ENCODE results near the gene COL23A1. TPM values are rescaled to one million over a fixed set of nuclear protein-coding genes. Genes with fewer than 3 reads are reported as not detected.

Gene COL23A1
- total and polyA plus RNA-seq, 2 of the 13 experiments (the other 11 are each of a cell fraction or from before 2014, with no cell fraction given), result not detected

DNA sequence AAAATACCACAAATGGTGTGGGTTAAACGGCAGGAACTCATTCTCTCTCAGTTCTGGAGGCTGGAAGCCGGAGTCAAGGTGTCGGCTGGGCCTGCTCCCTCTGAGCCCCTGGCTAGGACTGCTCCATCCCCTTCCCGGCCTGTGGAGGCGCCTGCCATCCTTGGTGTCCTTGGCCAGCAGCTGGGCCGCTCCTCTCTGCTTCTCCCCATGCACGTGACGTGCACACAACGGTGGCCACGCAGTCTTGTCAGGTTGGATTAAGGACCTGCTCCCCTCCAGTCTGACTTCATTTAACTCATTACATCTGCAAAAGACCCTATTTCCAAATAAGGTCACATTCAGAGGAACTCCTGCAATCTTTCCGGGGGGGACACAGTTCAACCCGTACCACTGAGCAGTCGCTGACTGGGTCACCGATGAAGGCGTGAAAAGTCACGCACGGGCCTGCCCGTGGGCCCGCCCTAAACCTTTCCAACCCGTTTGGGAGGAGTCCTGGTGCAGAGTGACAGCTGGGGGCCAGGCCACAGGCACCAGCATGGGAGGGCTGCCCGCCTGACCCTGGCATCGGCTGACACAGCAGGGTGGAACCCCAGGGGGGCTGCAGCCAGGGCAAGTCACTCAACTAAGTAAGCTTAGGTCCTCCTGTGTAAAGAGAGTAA lies 135.2 kb downstream of the COL23A1 start (continued):
- TF ChIP-seq RXRA (CRISPR knock-in tag; IDR thresholded peaks at IDR 0.05) (no peak), ZNF101 (CRISPR knock-in tag; IDR thresholded peaks at IDR 0.05; ENCODE audit: borderline replicate concordance, low read depth) (no peak)
- TF ChIP-seq, protein P1, sequence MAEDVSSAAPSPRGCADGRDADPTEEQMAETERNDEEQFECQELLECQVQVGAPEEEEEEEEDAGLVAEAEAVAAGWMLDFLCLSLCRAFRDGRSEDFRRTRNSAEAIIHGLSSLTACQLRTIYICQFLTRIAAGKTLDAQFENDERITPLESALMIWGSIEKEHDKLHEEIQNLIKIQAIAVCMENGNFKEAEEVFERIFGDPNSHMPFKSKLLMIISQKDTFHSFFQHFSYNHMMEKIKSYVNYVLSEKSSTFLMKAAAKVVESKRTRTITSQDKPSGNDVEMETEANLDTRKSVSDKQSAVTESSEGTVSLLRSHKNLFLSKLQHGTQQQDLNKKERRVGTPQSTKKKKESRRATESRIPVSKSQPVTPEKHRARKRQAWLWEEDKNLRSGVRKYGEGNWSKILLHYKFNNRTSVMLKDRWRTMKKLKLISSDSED (CRISPR knock-in tag; IDR thresholded peaks at IDR 0.05), result no peak
- TF ChIP-seq, protein P2, sequence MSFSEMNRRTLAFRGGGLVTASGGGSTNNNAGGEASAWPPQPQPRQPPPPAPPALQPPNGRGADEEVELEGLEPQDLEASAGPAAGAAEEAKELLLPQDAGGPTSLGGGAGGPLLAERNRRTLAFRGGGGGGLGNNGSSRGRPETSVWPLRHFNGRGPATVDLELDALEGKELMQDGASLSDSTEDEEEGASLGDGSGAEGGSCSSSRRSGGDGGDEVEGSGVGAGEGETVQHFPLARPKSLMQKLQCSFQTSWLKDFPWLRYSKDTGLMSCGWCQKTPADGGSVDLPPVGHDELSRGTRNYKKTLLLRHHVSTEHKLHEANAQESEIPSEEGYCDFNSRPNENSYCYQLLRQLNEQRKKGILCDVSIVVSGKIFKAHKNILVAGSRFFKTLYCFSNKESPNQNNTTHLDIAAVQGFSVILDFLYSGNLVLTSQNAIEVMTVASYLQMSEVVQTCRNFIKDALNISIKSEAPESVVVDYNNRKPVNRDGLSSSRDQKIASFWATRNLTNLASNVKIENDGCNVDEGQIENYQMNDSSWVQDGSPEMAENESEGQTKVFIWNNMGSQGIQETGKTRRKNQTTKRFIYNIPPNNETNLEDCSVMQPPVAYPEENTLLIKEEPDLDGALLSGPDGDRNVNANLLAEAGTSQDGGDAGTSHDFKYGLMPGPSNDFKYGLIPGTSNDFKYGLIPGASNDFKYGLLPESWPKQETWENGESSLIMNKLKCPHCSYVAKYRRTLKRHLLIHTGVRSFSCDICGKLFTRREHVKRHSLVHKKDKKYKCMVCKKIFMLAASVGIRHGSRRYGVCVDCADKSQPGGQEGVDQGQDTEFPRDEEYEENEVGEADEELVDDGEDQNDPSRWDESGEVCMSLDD (CRISPR knock-in tag; IDR thresholded peaks at IDR 0.05; ENCODE audit: borderline replicate concordance), result no peak
- TF ChIP-seq, protein P3, sequence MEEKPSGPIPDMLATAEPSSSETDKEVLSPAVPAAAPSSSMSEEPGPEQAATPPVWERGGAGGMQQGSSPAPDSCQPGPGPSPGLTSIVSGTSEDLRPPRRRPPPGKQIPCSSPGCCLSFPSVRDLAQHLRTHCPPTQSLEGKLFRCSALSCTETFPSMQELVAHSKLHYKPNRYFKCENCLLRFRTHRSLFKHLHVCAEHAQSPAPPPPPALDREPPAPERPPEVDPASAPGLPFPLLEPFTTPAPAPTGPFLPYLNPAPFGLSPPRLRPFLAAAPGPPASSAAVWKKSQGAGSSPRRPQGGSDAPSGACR (CRISPR knock-in tag; IDR thresholded peaks at IDR 0.05), result no peak
- TF ChIP-seq, protein P4, sequence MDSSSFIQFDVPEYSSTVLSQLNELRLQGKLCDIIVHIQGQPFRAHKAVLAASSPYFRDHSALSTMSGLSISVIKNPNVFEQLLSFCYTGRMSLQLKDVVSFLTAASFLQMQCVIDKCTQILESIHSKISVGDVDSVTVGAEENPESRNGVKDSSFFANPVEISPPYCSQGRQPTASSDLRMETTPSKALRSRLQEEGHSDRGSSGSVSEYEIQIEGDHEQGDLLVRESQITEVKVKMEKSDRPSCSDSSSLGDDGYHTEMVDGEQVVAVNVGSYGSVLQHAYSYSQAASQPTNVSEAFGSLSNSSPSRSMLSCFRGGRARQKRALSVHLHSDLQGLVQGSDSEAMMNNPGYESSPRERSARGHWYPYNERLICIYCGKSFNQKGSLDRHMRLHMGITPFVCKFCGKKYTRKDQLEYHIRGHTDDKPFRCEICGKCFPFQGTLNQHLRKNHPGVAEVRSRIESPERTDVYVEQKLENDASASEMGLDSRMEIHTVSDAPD (CRISPR knock-in tag; IDR thresholded peaks at IDR 0.05), result no peak
- TF ChIP-seq, protein P5, sequence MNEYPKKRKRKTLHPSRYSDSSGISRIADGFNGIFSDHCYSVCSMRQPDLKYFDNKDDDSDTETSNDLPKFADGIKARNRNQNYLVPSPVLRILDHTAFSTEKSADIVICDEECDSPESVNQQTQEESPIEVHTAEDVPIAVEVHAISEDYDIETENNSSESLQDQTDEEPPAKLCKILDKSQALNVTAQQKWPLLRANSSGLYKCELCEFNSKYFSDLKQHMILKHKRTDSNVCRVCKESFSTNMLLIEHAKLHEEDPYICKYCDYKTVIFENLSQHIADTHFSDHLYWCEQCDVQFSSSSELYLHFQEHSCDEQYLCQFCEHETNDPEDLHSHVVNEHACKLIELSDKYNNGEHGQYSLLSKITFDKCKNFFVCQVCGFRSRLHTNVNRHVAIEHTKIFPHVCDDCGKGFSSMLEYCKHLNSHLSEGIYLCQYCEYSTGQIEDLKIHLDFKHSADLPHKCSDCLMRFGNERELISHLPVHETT (CRISPR knock-in tag; conservative IDR thresholded peaks at IDR 0.05), result no peak
